HL-60/S4 (cell line): ENCODE results near the gene SPEF1.

Source experiments
- in situ Hi-C: fragments of 300-500 bp; cut with MboI; formaldehyde crosslinking; loops from 2 replicates; pipeline ENCODE4 v1.14.3; 2022; ENCODE audit warnings: low sequenced_read_pairs

SPEF1 gene

GRCh38 chr20:3811467-3812258, 30.4 kb upstream of the SPEF1 start:
- in situ Hi-C loops: no loop called here

- in situ Hi-C loops: no loop called here
These were observed 27.3 kb upstream of the SPEF1 start for GRCh38 chr20:3808544-3808943.

- in situ Hi-C loops: no loop called here
These were observed 23.5 kb upstream of the SPEF1 start for GRCh38 chr20:3804781-3805180.

- in situ Hi-C loops: no loop called here
These were observed 23.1 kb upstream of the SPEF1 start for GRCh38 chr20:3804254-3804751.

GRCh38 chr20:3803854-3804253, 22.6 kb upstream of the SPEF1 start:
- in situ Hi-C loops: no loop called here

GRCh38 chr20:3803289-3803688, 22.0 kb upstream of the SPEF1 start:
- in situ Hi-C loops: no loop called here

GRCh38 chr20:3802524-3803239, 21.4 kb upstream of the SPEF1 start:
- in situ Hi-C loops: no loop called here

GRCh38 chr20:3801846-3802245, 20.6 kb upstream of the SPEF1 start:
- in situ Hi-C loops: no loop called here

GRCh38 chr20:3801299-3801698, 20.1 kb upstream of the SPEF1 start:
- in situ Hi-C loops: no loop called here

GRCh38 chr20:3800878-3801260, 19.6 kb upstream of the SPEF1 start:
- in situ Hi-C loops: no loop called here

- in situ Hi-C loops: no loop called here
These were observed 19.1 kb upstream of the SPEF1 start for GRCh38 chr20:3800256-3800877.

- in situ Hi-C loops: loop anchor here (25.0 kb wide), 1 partner anchor 288 kb away; no protein-coding TSS in a partner anchor
These were observed 17.6 kb upstream of the SPEF1 start for GRCh38 chr20:3798908-3799248.

GRCh38 chr20:3798373-3798768, 17.1 kb upstream of the SPEF1 start:
- in situ Hi-C loops: loop anchor here (25.0 kb wide), 1 partner anchor 289 kb away; no protein-coding TSS in a partner anchor

GRCh38 chr20:3797592-3798372, 16.5 kb upstream of the SPEF1 start:
- in situ Hi-C loops: loop anchor here (25.0 kb wide), 1 partner anchor 290 kb away; no protein-coding TSS in a partner anchor

GRCh38 chr20:3797226-3797545, 15.9 kb upstream of the SPEF1 start:
- in situ Hi-C loops: loop anchor here (25.0 kb wide), 1 partner anchor 290 kb away; no protein-coding TSS in a partner anchor

GRCh38 chr20:3796477-3797225, 15.4 kb upstream of the SPEF1 start:
- in situ Hi-C loops: loop anchor here (25.0 kb wide), 1 partner anchor 291 kb away; no protein-coding TSS in a partner anchor

- in situ Hi-C loops: loop anchor here (25.0 kb wide), 1 partner anchor 292 kb away; no protein-coding TSS in a partner anchor
These were observed 14.5 kb upstream of the SPEF1 start, which contains the start of gene CDC25B for GRCh38 chr20:3795511-3796468. Gene CDC25B, plus strand, starts transcription at chr20:3796310. Its CDS starts 222 bp downstream, at chr20:3796532.

GRCh38 chr20:3794701-3795420, 13.6 kb upstream of the SPEF1 start:
- in situ Hi-C loops: loop anchor here (25.0 kb wide), 1 partner anchor 292 kb away; no protein-coding TSS in a partner anchor
